IMR-90 (cell line): ENCODE measurements around the gene RAET1E.

Experiments
- CEBPB ChIP-seq: IDR thresholded peaks from 2 replicates; pipeline ENCODE4 v1.6.1; 2012; ENCODE audit warnings: low read depth, low read length, improper control_type of control experiment
- CTCF ChIP-seq: conservative IDR thresholded peaks from 2 replicates; pipeline ENCODE4 v1.5.1; 2012; ENCODE audit warnings: mild to moderate bottlenecking, low read depth, low read length, improper control_type of control experiment
- MAFK ChIP-seq: IDR thresholded peaks from 2 replicates; pipeline ENCODE4 v1.6.1; 2012; ENCODE audit warnings: low read depth, low read length, improper control_type of control experiment
- MXI1 ChIP-seq: IDR thresholded peaks from 2 replicates; pipeline ENCODE4 v1.6.1; 2012; ENCODE audit warnings: low read depth, mild to moderate bottlenecking, low read length, moderate library complexity, borderline replicate concordance
- POLR2A ChIP-seq: IDR thresholded peaks from 2 replicates; pipeline ENCODE4 v1.6.1; 2012; ENCODE audit warnings: mild to moderate bottlenecking, low read depth, low read length
- RCOR1 ChIP-seq: IDR thresholded peaks from 2 replicates; pipeline ENCODE4 v1.6.1; 2012; ENCODE audit warnings: mild to moderate bottlenecking, low read length, improper control_type of control experiment; ENCODE audit not compliant: insufficient replicate concordance
- SMC3 ChIP-seq: fragments of 150-350 bp; IDR thresholded peaks from 2 replicates; pipeline ENCODE4 v1.6.1; 2016; ENCODE audit warnings: low read depth, mild to moderate bottlenecking, antibody characterized with exemption, low read length, moderate library complexity
- TF ChIP-seq, protein P1 (sequence below): fragments of 150-350 bp; IDR thresholded peaks from 2 replicates; pipeline ENCODE4 v1.6.1; 2017; ENCODE audit warnings: mild to moderate bottlenecking, antibody characterized with exemption, low read length, low read depth

GRCh38 chr6:149854532-149854931 is 43.4 kb downstream of the RAET1E start:
- no peak for TF ChIP-seq CTCF
- TF ChIP-seq POLR2A, result no peak
- TF ChIP-seq RCOR1, result no peak
- no peak for TF ChIP-seq MAFK
- TF ChIP-seq CEBPB, result no peak
- TF ChIP-seq, protein P1, sequence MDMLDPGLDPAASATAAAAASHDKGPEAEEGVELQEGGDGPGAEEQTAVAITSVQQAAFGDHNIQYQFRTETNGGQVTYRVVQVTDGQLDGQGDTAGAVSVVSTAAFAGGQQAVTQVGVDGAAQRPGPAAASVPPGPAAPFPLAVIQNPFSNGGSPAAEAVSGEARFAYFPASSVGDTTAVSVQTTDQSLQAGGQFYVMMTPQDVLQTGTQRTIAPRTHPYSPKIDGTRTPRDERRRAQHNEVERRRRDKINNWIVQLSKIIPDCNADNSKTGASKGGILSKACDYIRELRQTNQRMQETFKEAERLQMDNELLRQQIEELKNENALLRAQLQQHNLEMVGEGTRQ, result no peak
- no peak for TF ChIP-seq MXI1
- TF ChIP-seq SMC3, result no peak
